Measurements from ENCODE around the gene SLC35D3. TPM values are rescaled to one million over a fixed set of nuclear protein-coding genes. Genes with fewer than 3 reads are reported as not detected.

The SLC35D3 gene
- total RNA-seq, 1 donor from 2014 or later, result not detected

GRCh38 chr6:136922685-136923006, 545 bp downstream of the SLC35D3 start:
- no peaks in the 10 kb centered on the region for H3K9me3 ChIP-seq
- peaks cover 30% of the 10 kb centered on the region for H3K4me1 ChIP-seq
- TF ChIP-seq POLR2A (IDR thresholded peaks at IDR 0.05), result no peak
- TF ChIP-seq POLR2AphosphoS5 (IDR thresholded peaks at IDR 0.05; ENCODE audit: insufficient read depth in 1 of 2, low read depth in 1 of 2), result no peak
- no peak for TF ChIP-seq CTCF (IDR thresholded peaks at IDR 0.05)
- intact Hi-C loops (cut with DNase I), result no loop called here
- no peak overlapping the region for H3K27ac ChIP-seq
- DNase-seq (ENCODE audit: extremely low spot score in 2 of 2), result no peak
- H3K27me3 ChIP-seq, result peaks cover 6% of the 10 kb centered on the region
- no peaks in the 10 kb centered on the region for H3K36me3 ChIP-seq
- peak overlapping the region; percentile 45 to 48 for H3K4me3 ChIP-seq

- DNase-seq (ENCODE audit: extremely low spot score in 2 of 2), result no peak
- Histone ChIP-seq H3K27ac (no peak overlapping the region), H3K9me3 (no peaks in the 10 kb centered on the region), H3K4me1 (peaks cover 30% of the 10 kb centered on the region), H3K36me3 (no peaks in the 10 kb centered on the region), H3K27me3 (peaks cover 6% of the 10 kb centered on the region), H3K4me3 (peak overlapping the region in 1 of 2 donors; percentile 48)
- intact Hi-C loops (cut with DNase I), result no loop called here
- no peak for TF ChIP-seq POLR2AphosphoS5 (IDR thresholded peaks at IDR 0.05; ENCODE audit: insufficient read depth in 1 of 2, low read depth in 1 of 2)
- TF ChIP-seq POLR2A (IDR thresholded peaks at IDR 0.05), result no peak
- TF ChIP-seq CTCF (IDR thresholded peaks at IDR 0.05), result no peak
Observed at GRCh38 chr6:136923116-136923953, 1.2 kb downstream of the SLC35D3 start.

GRCh38 chr6:136923954-136924673, 2.0 kb downstream of the SLC35D3 start:
- H3K27ac ChIP-seq, result no peak overlapping the region
- no peaks in the 10 kb centered on the region for H3K36me3 ChIP-seq
- no peaks in the 10 kb centered on the region for H3K9me3 ChIP-seq
- H3K4me3 ChIP-seq, result no peak overlapping the region
- intact Hi-C loops (cut with DNase I), result no loop called here
- no peak for DNase-seq (ENCODE audit: extremely low spot score in 2 of 2)
- peaks cover 30% of the 10 kb centered on the region for H3K4me1 ChIP-seq
- peaks cover 6% of the 10 kb centered on the region for H3K27me3 ChIP-seq
- TF ChIP-seq POLR2A (IDR thresholded peaks at IDR 0.05) (no peak), CTCF (IDR thresholded peaks at IDR 0.05) (no peak), POLR2AphosphoS5 (IDR thresholded peaks at IDR 0.05; ENCODE audit: insufficient read depth in 1 of 2, low read depth in 1 of 2) (no peak)

GRCh38 chr6:136926383-136926782, 4.3 kb downstream of the SLC35D3 start:
- H3K4me1 ChIP-seq, result peaks cover 17% of the 10 kb centered on the region
- DNase-seq (ENCODE audit: extremely low spot score in 2 of 2), result no peak
- H3K27ac ChIP-seq, result no peak overlapping the region
- H3K27me3 ChIP-seq, result no peaks in the 10 kb centered on the region
- H3K9me3 ChIP-seq, result no peaks in the 10 kb centered on the region
- no peak overlapping the region for H3K4me3 ChIP-seq
- TF ChIP-seq CTCF (IDR thresholded peaks at IDR 0.05), result no peak
- TF ChIP-seq POLR2A (IDR thresholded peaks at IDR 0.05), result no peak
- no peak for TF ChIP-seq POLR2AphosphoS5 (IDR thresholded peaks at IDR 0.05; ENCODE audit: insufficient read depth in 1 of 2, low read depth in 1 of 2)
- no peaks in the 10 kb centered on the region for H3K36me3 ChIP-seq
- intact Hi-C loops (cut with DNase I), result no loop called here

GRCh38 chr6:136927292-136927691, 5.2 kb downstream of the SLC35D3 start:
- Histone ChIP-seq H3K4me3 (no peak overlapping the region), H3K9me3 (no peaks in the 10 kb centered on the region), H3K27ac (no peak overlapping the region), H3K4me1 (peaks cover 11% of the 10 kb centered on the region), H3K36me3 (no peaks in the 10 kb centered on the region), H3K27me3 (no peaks in the 10 kb centered on the region)
- intact Hi-C loops (cut with DNase I), result no loop called here
- TF ChIP-seq POLR2AphosphoS5 (IDR thresholded peaks at IDR 0.05; ENCODE audit: insufficient read depth in 1 of 2, low read depth in 1 of 2) (no peak), CTCF (IDR thresholded peaks at IDR 0.05) (no peak), POLR2A (IDR thresholded peaks at IDR 0.05) (no peak)
- no peak for DNase-seq (ENCODE audit: extremely low spot score in 2 of 2)
